Common myeloid progenitor, CD34-positive (primary cell): ENCODE data around the gene FLNC.

Experiments
- CTCF ChIA-PET: fragments of 350-600 bp; sonication (Branson Sonifier 250); formaldehyde crosslinking; loops from one replicate; lab custom pipeline; 2021; ENCODE audit warnings: antibody characterized with exemption; lab: Charles Lee
- POLR2A ChIA-PET: fragments of 350-600 bp; sonication (Branson Sonifier 250); formaldehyde crosslinking; loops from one replicate; lab custom pipeline; 2021; ENCODE audit warnings: antibody characterized with exemption; lab: Charles Lee
- DNase-seq, 3 donors: peaks; one replicate each; pipeline versions ENCODE4 v3.0.0 to v3.0.0-alpha.2; 2013
- H3K27ac ChIP-seq, 2 experiments: 1 replicate in 1 of 2; 2 replicates in 1 of 2; pipeline ENCODE4 v1.7.0; 2013; ENCODE audit warnings: inconsistent platforms in 2 of 2, low read length in 2 of 2, mild to moderate bottlenecking in 2 of 2, low read depth in 1 of 2, moderate library complexity in 1 of 2; ENCODE audit not compliant: severe bottlenecking in 2 of 2, insufficient read depth in 1 of 2, poor library complexity in 1 of 2
- H3K27me3 ChIP-seq, 5 experiments: replicated peaks in 2 of 5; 1 replicate in 3 of 5; 2 replicates in 2 of 5; pipeline versions ENCODE4 v1.6.1 to v1.7.0; 2013; ENCODE audit warnings: low read length in 4 of 5, mild to moderate bottlenecking in 2 of 5, moderate library complexity in 2 of 5, inconsistent platforms in 1 of 5; ENCODE audit not compliant: insufficient read depth in 5 of 5, control insufficient read depth in 4 of 5
- H3K36me3 ChIP-seq, 4 experiments: 1 replicate in 2 of 4; 2 replicates in 2 of 4; pipeline versions ENCODE4 v1.6.1 to v1.7.0; 2013; ENCODE audit warnings: low read length in 3 of 4, control low read depth in 1 of 4, mild to moderate bottlenecking in 1 of 4; ENCODE audit not compliant: control insufficient read depth in 4 of 4, insufficient read depth in 4 of 4
- H3K4me1 ChIP-seq, 4 experiments: 1 replicate in 3 of 4; 2 replicates in 1 of 4; pipeline versions ENCODE4 v1.6.1 to v1.7.1; 2013; ENCODE audit warnings: low read length in 3 of 4, mild to moderate bottlenecking in 3 of 4, control low read depth in 1 of 4, inconsistent platforms in 1 of 4, moderate library complexity in 1 of 4; ENCODE audit not compliant: control insufficient read depth in 4 of 4, insufficient read depth in 4 of 4; ENCODE audit errors: control extremely low read depth in 1 of 4
- H3K4me3 ChIP-seq, 7 experiments: 1 replicate in 4 of 7; 2 replicates in 3 of 7; pipeline versions ENCODE4 v1.5.1 to v1.7.0; 2013; ENCODE audit warnings: mild to moderate bottlenecking in 7 of 7, low read length in 6 of 7, moderate library complexity in 6 of 7, inconsistent platforms in 2 of 7, low read depth in 2 of 7, control low read depth in 1 of 7; ENCODE audit not compliant: insufficient read depth in 4 of 7, control insufficient read depth in 1 of 7; ENCODE audit errors: extremely low read depth in 1 of 7
- H3K9me3 ChIP-seq, 5 experiments: 1 replicate in 4 of 5; 2 replicates in 1 of 5; pipeline versions ENCODE4 v1.6.1 to v1.7.1; 2013; ENCODE audit warnings: low read length in 4 of 5, mild to moderate bottlenecking in 2 of 5, inconsistent platforms in 1 of 5, low read depth in 1 of 5, moderate library complexity in 1 of 5; ENCODE audit not compliant: control insufficient read depth in 4 of 5, insufficient read depth in 2 of 5; ENCODE audit errors: control extremely low read depth in 1 of 5
- WGBS: methylation state at CpG from one replicate; pipeline ENCODE4 v1.1.5; 2013; ENCODE audit not compliant: insufficient coverage; 5-methylcytosine and 5-hydroxymethylcytosine counted together

The FLNC gene

DNA sequence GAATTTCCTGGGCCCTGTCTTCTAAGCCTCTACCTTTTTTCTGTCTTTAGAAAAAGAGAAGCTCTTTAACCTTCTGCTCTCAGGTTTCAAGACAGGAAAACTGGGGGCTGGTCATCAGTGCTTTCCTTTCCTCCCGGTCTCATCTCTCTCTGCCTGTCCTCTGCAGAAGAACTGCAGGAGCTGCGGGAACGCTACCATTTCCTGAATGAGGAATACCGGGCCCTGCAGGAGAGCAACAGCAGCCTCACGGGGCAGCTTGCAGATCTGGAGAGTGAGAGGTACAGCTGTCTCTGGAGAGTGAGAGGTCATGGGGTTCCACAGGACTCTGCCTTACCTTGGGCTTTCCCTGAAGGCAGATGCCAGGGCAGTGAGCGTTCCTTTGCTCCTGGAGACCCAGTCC lies 25.7 kb upstream of the FLNC start:
- ChIA-PET POLR2A (no interaction called here), CTCF (interaction anchor here (0.6 to 1.5 kb wide), 2 partner anchors 9 to 247 kb away, joined by 3 read pairs; no protein-coding TSS in a partner anchor)
- Histone ChIP-seq H3K9me3 (no peaks in the 10 kb centered on the region), H3K4me1 (no peaks in the 10 kb centered on the region), H3K4me3 (no peak overlapping the region), H3K36me3 (peaks cover 0 to 29% (median 22%) of the 10 kb centered on the region in 4 experiments), H3K27me3 (no peaks in the 10 kb centered on the region), H3K27ac (no peak overlapping the region)
- 92% methylated on average over 5 of the region's 6 CpGs for WGBS
- no peak for DNase-seq

DNA sequence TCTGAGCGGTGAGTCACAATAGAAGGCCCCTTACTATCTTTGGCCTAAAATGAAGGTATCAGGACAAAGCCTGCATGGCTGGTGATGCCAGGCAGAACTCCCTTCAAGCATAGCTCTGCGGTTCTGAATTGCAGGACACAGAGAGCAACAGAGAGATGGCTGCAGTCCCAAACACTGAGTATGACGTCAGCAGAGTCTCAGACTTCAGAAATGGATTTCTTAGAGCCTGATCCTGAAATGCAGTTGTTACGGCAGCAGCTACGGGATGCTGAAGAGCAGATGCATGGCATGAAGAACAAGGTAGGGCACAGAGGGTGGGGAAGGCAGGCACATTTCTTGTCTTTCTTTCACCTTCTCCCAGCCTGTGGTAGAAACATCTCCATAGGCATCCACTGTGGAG lies 25.0 kb upstream of the FLNC start:
- WGBS: 98% methylated on average over 3 of the region's 5 CpGs
- Histone ChIP-seq H3K27me3 (no peaks in the 10 kb centered on the region), H3K9me3 (no peaks in the 10 kb centered on the region), H3K4me3 (no peak overlapping the region), H3K4me1 (no peaks in the 10 kb centered on the region), H3K27ac (no peak overlapping the region), H3K36me3 (peaks cover 0 to 34% (median 23%) of the 10 kb centered on the region in 4 experiments)
- CTCF ChIA-PET: interaction anchor here (0.7 to 1.5 kb wide), 3 partner anchors 9 to 37 kb away, joined by 3 read pairs; no protein-coding TSS in a partner anchor
- no peak for DNase-seq
- POLR2A ChIA-PET: no interaction called here

DNA sequence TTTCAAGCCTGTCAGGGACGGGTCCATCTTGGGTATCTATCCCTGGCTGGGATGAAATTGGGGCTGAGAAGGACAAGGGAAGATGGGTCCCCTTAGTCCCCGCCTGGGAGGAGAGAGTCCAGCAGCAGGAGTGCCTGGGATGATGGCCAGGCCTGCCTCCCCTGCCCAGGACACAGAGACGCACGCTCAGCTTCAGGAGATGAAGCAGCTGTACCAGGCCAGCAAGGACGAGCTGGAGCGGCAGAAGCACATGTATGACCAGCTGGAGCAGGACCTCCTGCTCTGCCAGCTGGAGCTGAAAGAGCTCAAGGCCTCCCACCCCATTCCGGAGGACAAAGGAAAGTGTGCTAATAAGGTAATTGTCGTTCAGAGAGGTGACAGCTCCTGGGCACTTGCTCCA lies 23.0 kb upstream of the FLNC start:
- Histone ChIP-seq H3K9me3 (no peaks in the 10 kb centered on the region), H3K36me3 (peaks cover 0 to 33% (median 23%) of the 10 kb centered on the region in 4 experiments), H3K4me1 (peaks cover 0 to under 1% (median 0%) of the 10 kb centered on the region in 4 experiments), H3K4me3 (no peak overlapping the region), H3K27ac (no peak overlapping the region), H3K27me3 (no peaks in the 10 kb centered on the region)
- POLR2A ChIA-PET: no interaction called here
- DNase-seq: no peak
- 98% methylated on average over 8 of the region's 8 CpGs for WGBS
- CTCF ChIA-PET: interaction anchor here (1.0 to 1.5 kb wide), 2 partner anchors 11 to 33 kb away, joined by 3 read pairs; no protein-coding TSS in a partner anchor

DNA sequence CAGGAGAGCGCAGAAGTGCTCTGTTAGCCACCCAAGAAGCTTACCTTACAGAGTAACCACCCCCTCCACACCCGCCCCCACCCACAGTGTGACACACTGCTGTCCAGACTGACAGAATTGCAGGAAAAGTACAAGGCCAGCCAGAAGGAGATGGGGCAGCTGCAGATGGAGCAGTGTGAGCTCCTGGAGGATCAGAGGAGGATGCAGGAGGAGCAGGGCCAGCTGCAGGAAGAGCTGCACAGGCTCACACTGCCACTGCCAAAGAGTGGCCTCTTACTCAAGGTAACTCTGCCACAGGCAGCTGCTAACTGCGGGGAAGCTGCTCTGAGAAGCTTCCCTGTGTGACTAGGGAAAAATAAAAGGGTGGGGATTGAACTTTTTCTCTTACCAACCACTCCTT lies 20.8 kb upstream of the FLNC start:
- POLR2A ChIA-PET: no interaction called here
- Histone ChIP-seq H3K4me3 (no peak overlapping the region), H3K27me3 (no peaks in the 10 kb centered on the region), H3K9me3 (no peaks in the 10 kb centered on the region), H3K4me1 (peaks cover 0 to 11% (median 4%) of the 10 kb centered on the region in 4 experiments), H3K27ac (no peak overlapping the region), H3K36me3 (peaks cover 0 to 31% (median 20%) of the 10 kb centered on the region in 4 experiments)
- CTCF ChIA-PET: interaction anchor here (1.0 to 1.8 kb wide), 2 partner anchors 23 to 112 kb away, joined by 3 to 5 read pairs; no protein-coding TSS in a partner anchor
- WGBS: 100% methylated on average over 1 of the region's 3 CpGs
- no peak for DNase-seq

DNA sequence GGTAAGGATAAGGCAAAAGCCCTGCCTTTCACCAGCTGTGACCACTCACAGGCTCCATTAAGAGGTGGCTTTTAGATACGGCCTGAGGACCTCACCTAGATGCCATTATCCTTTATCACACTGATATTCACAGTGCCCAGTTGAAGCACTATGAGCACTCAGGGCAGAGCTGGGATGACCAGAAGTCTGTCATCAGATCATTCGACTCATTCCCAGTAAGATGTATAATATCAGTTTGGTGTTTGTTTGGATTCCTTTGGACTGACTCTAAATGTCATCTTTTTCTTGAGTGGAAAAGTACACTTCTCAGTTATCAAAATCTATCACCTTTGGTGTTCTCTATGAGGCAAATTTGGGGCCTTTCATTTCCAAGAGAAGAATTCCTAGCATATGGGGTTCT lies 19.7 kb upstream of the FLNC start:
- no peaks in the 10 kb centered on the region for H3K27me3 ChIP-seq
- no peak overlapping the region for H3K27ac ChIP-seq
- H3K36me3 ChIP-seq: peaks cover 0 to 24% (median 10%) of the 10 kb centered on the region in 4 experiments
- no peaks in the 10 kb centered on the region for H3K9me3 ChIP-seq
- WGBS: no CpG with 5 or more reads among the region's 2 CpGs
- CTCF ChIA-PET: interaction anchor here (1.8 kb wide), 1 partner anchor 24 kb away, joined by 5 read pairs; no protein-coding TSS in a partner anchor
- no peak for DNase-seq
- H3K4me1 ChIP-seq: peaks cover 0 to 11% (median 4%) of the 10 kb centered on the region in 4 experiments
- no peak overlapping the region for H3K4me3 ChIP-seq
- POLR2A ChIA-PET: no interaction called here

DNA sequence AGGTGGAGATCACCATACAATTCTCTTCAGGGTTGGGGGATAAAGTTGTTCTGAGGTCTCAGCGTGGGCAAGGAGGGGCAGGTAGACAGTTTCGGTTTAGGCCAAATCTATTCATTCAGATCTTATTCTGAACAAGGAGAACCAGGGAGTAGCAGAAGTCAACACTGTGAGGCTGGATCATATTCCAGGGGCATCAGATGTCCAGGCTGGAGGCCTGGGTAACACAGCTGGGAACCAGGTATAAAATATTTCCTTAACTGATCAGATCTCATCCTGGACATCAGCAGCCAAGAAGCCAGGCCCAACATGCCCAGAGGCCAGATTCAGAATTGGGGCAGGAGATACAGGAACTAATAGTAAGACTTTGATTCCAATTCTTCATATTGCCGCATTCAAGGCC lies 19.2 kb upstream of the FLNC start:
- WGBS: 89% methylated on average over 2 of the region's 3 CpGs
- ChIA-PET CTCF (interaction anchor here (1.8 to 2.6 kb wide), 2 partner anchors 12 to 72 kb away, joined by 4 to 11 read pairs; no protein-coding TSS in a partner anchor), POLR2A (no interaction called here)
- H3K27ac ChIP-seq: no peak overlapping the region
- no peaks in the 10 kb centered on the region for H3K9me3 ChIP-seq
- no peak for DNase-seq
- H3K4me1 ChIP-seq: peaks cover 0 to 11% (median 4%) of the 10 kb centered on the region in 4 experiments
- peaks cover 0 to 20% (median 8%) of the 10 kb centered on the region in 4 experiments for H3K36me3 ChIP-seq
- H3K27me3 ChIP-seq: no peaks in the 10 kb centered on the region
- H3K4me3 ChIP-seq: no peak overlapping the region

DNA sequence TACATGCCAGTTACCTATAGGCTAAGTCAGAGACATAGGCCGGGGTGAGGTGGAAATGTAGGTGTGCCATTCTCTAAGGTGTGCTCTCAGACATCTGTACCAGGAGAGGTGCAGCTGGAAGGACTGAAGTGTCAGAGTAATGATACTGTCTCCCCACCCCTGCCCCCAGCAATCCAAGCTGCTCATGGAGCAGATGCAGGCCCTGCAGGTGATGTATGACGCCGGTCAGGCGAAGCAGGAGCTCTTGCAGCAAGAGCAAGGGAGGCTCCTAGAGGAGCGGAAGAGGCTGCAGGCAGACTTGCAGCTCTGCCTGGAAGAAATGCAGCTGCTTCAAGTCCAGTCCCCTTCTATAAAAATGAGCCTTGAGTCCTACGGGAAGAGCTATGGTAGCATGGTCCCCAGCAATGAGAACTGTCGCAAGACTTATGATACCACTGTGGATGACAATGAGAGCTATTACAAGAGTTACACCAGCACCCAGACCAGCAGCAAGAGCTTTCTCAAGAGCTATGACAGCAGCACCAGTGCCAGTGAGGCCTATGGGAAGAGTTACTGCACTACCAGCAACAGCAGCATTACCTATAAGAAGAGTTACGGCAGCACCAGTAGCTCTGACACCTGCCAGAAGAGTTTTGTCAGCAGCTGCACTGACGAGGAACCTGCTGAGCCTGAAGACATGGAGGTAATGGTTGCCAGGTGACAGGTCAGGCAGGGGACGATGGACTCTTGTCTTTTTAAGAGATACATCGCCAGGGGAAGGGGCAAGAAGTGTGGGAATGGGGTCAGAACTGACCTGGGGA lies 18.4 kb upstream of the FLNC start:
- DNase-seq: no peak
- no peak overlapping the region for H3K27ac ChIP-seq
- ChIA-PET POLR2A (no interaction called here), CTCF (interaction anchor here (1.8 to 2.6 kb wide), 2 partner anchors 12 to 71 kb away, joined by 4 to 11 read pairs; no protein-coding TSS in a partner anchor)
- H3K4me1 ChIP-seq: peaks cover 0 to 11% (median 4%) of the 10 kb centered on the region in 4 experiments
- WGBS: 96% methylated on average over 11 of the region's 11 CpGs
- H3K9me3 ChIP-seq: no peaks in the 10 kb centered on the region
- no peaks in the 10 kb centered on the region for H3K27me3 ChIP-seq
- no peak overlapping the region for H3K4me3 ChIP-seq
- H3K36me3 ChIP-seq: peaks cover 0 to 13% (median 5%) of the 10 kb centered on the region in 4 experiments
